ENCODE results near the gene AMPD3.
A peak's percentile ranks its signal among the peaks of the same experiment; 100 is the strongest.

The AMPD3 gene

GRCh38 chr11:10488934-10489691, 34.0 kb downstream of the AMPD3 start:
- TF ChIP-seq CTCF (IDR thresholded peaks at IDR 0.05; ENCODE audit: low read depth, low read length) = no peak
- H3K4me3 ChIP-seq (ENCODE audit: low read depth, low read length) = no peak overlapping the region

- no peak overlapping the region for H3K4me3 ChIP-seq (ENCODE audit: low read depth, low read length)
- TF ChIP-seq CTCF (IDR thresholded peaks at IDR 0.05; ENCODE audit: low read depth, low read length) = no peak
These were observed 35.0 kb downstream of the AMPD3 start for GRCh38 chr11:10490032-10490397.

GRCh38 chr11:10490398-10491241, 35.6 kb downstream of the AMPD3 start:
- H3K4me3 ChIP-seq (ENCODE audit: low read depth, low read length) = 0 out of 2 replicates have a peak overlapping the region, but pooled peaks have one; percentile 22

GRCh38 chr11:10492084-10492483, 37.0 kb downstream of the AMPD3 start:
- TF ChIP-seq CTCF (IDR thresholded peaks at IDR 0.05; ENCODE audit: low read depth, low read length) = no peak
- H3K4me3 ChIP-seq (ENCODE audit: low read depth, low read length) = no peak overlapping the region

More at GRCh38 chr11:10490398-10491241, 35.6 kb downstream of the AMPD3 start:
- no peak for TF ChIP-seq CTCF (IDR thresholded peaks at IDR 0.05; ENCODE audit: low read depth, low read length)

- no peak for TF ChIP-seq CTCF (IDR thresholded peaks at IDR 0.05; ENCODE audit: low read depth, low read length)
- no peak overlapping the region for H3K4me3 ChIP-seq (ENCODE audit: low read depth, low read length)
These were observed 38.1 kb downstream of the AMPD3 start for GRCh38 chr11:10493041-10493663.

GRCh38 chr11:10494636-10495463, 39.8 kb downstream of the AMPD3 start:
- no peak for TF ChIP-seq CTCF (IDR thresholded peaks at IDR 0.05; ENCODE audit: low read depth, low read length)
- H3K4me3 ChIP-seq (ENCODE audit: low read depth, low read length) = no peak overlapping the region

All from WI38 (cell line).